Activated naive CD8-positive, alpha-beta T cell treated with anti-CD3 and anti-CD28 coated beads, Interleukin-2, amount 10 ng/mL, durations not matched to agents 7 days and 5 days (primary cell): ENCODE data around the gene CPZ. TPM values are rescaled to one million over a fixed set of nuclear protein-coding genes. Genes with fewer than 3 reads are reported as not detected.

Experiments used
- ATAC-seq: fragments of 150-1000 bp; cut with Tn5 transposase; one replicate; pipeline ENCODE4 v1.10.0; 2021; ENCODE audit warnings: low read depth, moderate library complexity
- POLR2A ChIA-PET: fragments of 350-600 bp; sonication (Branson Sonifier 250); formaldehyde crosslinking; loops from one replicate; lab custom pipeline; 2021; ENCODE audit warnings: antibody characterized with exemption; lab: Charles Lee
- DNase-seq: peaks from one replicate; pipeline ENCODE4 v3.0.0; 2021
- H3K27ac Mint-ChIP-seq: one replicate; pipeline ENCODE4 v1.8.0; 2022; ENCODE audit warnings: mild to moderate bottlenecking, mixed read lengths
- H3K27me3 Mint-ChIP-seq: one replicate; pipeline ENCODE4 v1.8.0; 2022; ENCODE audit warnings: mild to moderate bottlenecking, moderate library complexity, mixed read lengths
- H3K36me3 Mint-ChIP-seq: one replicate; pipeline ENCODE4 v1.8.0; 2021; ENCODE audit warnings: mild to moderate bottlenecking, mixed read lengths
- H3K4me1 Mint-ChIP-seq: one replicate; pipeline ENCODE4 v1.8.0; 2021; ENCODE audit warnings: mixed read lengths
- H3K4me3 Mint-ChIP-seq: one replicate; pipeline ENCODE4 v1.8.0; 2022; ENCODE audit warnings: mild to moderate bottlenecking, moderate library complexity, mixed read lengths
- H3K9me3 Mint-ChIP-seq: one replicate; pipeline ENCODE4 v1.8.0; 2021; ENCODE audit warnings: mixed read lengths
- total RNA-seq, 2 experiments: library from RNA; stranded (reverse); gene quantifications; one replicate each; pipeline ENCODE4 v1.2.3, GENCODE V29; 2021

Gene CPZ
- total RNA-seq, 2 experiments from 2014 or later = not detected

- no peak for ATAC-seq
- Mint-ChIP-seq H3K27ac (no peak overlapping the region), H3K36me3 (no peaks in the 10 kb centered on the region), H3K27me3 (peaks cover 14% of the 10 kb centered on the region), H3K9me3 (no peaks in the 10 kb centered on the region), H3K4me1 (no peaks in the 10 kb centered on the region), H3K4me3 (no peak overlapping the region)
- DNase-seq = no peak
- POLR2A ChIA-PET = no interaction called here
These were observed 4.4 kb upstream of the CPZ start for GRCh38 chr4:8588196-8588470.

GRCh38 chr4:8589336-8589735 lies 3.2 kb upstream of the CPZ start:
- Mint-ChIP-seq H3K4me3 (no peak overlapping the region), H3K27ac (no peak overlapping the region), H3K36me3 (no peaks in the 10 kb centered on the region), H3K27me3 (peaks cover 23% of the 10 kb centered on the region), H3K4me1 (no peaks in the 10 kb centered on the region), H3K9me3 (no peaks in the 10 kb centered on the region)
- POLR2A ChIA-PET = no interaction called here
- ATAC-seq = no peak
- DNase-seq = no peak

GRCh38 chr4:8589823-8590545 lies 2.6 kb upstream of the CPZ start:
- no peak for ATAC-seq
- H3K36me3 Mint-ChIP-seq = no peaks in the 10 kb centered on the region
- H3K9me3 Mint-ChIP-seq = no peaks in the 10 kb centered on the region
- POLR2A ChIA-PET = no interaction called here
- H3K27ac Mint-ChIP-seq = no peak overlapping the region
- H3K4me3 Mint-ChIP-seq = no peak overlapping the region
- H3K27me3 Mint-ChIP-seq = peaks cover 25% of the 10 kb centered on the region
- DNase-seq = no peak
- H3K4me1 Mint-ChIP-seq = no peaks in the 10 kb centered on the region

- H3K27ac Mint-ChIP-seq = no peak overlapping the region
- no peak for ATAC-seq
These were observed 2.1 kb upstream of the CPZ start for GRCh38 chr4:8590546-8590880.

GRCh38 chr4:8591114-8591513 lies 1.5 kb upstream of the CPZ start:
- Mint-ChIP-seq H3K4me3 (no peak overlapping the region), H3K36me3 (no peaks in the 10 kb centered on the region), H3K27me3 (peaks cover 25% of the 10 kb centered on the region), H3K27ac (no peak overlapping the region), H3K9me3 (no peaks in the 10 kb centered on the region), H3K4me1 (no peaks in the 10 kb centered on the region)
- DNase-seq (no peak), ATAC-seq (no peak)
- POLR2A ChIA-PET = no interaction called here

More at GRCh38 chr4:8590546-8590880, 2.1 kb upstream of the CPZ start:
- no peak overlapping the region for H3K4me3 Mint-ChIP-seq
- POLR2A ChIA-PET = no interaction called here
- H3K9me3 Mint-ChIP-seq = no peaks in the 10 kb centered on the region
- DNase-seq = no peak
- no peaks in the 10 kb centered on the region for H3K36me3 Mint-ChIP-seq
- H3K27me3 Mint-ChIP-seq = peaks cover 25% of the 10 kb centered on the region
- H3K4me1 Mint-ChIP-seq = no peaks in the 10 kb centered on the region

GRCh38 chr4:8591626-8592365 lies 769 bp upstream of the CPZ start:
- Mint-ChIP-seq H3K27me3 (peaks cover 25% of the 10 kb centered on the region), H3K4me3 (no peak overlapping the region), H3K4me1 (no peaks in the 10 kb centered on the region), H3K27ac (no peak overlapping the region), H3K36me3 (no peaks in the 10 kb centered on the region), H3K9me3 (no peaks in the 10 kb centered on the region)
- ATAC-seq = no peak
- POLR2A ChIA-PET = no interaction called here
- DNase-seq = no peak

- Mint-ChIP-seq H3K36me3 (no peaks in the 10 kb centered on the region), H3K4me1 (no peaks in the 10 kb centered on the region), H3K27me3 (peaks cover 25% of the 10 kb centered on the region), H3K27ac (no peak overlapping the region), H3K9me3 (no peaks in the 10 kb centered on the region), H3K4me3 (no peak overlapping the region)
- ATAC-seq (no peak), DNase-seq (no peak)
- POLR2A ChIA-PET = no interaction called here
These were observed 915 bp downstream of the CPZ start for GRCh38 chr4:8593264-8594096.

GRCh38 chr4:8594097-8595038 lies 1.8 kb downstream of the CPZ start:
- Mint-ChIP-seq H3K36me3 (no peaks in the 10 kb centered on the region), H3K27ac (no peak overlapping the region), H3K4me3 (no peak overlapping the region), H3K27me3 (peaks cover 25% of the 10 kb centered on the region), H3K9me3 (no peaks in the 10 kb centered on the region), H3K4me1 (no peaks in the 10 kb centered on the region)
- POLR2A ChIA-PET = no interaction called here
- DNase-seq (no peak), ATAC-seq (no peak)

- no peak overlapping the region for H3K27ac Mint-ChIP-seq
- peaks cover 25% of the 10 kb centered on the region for H3K27me3 Mint-ChIP-seq
- H3K4me3 Mint-ChIP-seq = no peak overlapping the region
- POLR2A ChIA-PET = no interaction called here
- H3K4me1 Mint-ChIP-seq = no peaks in the 10 kb centered on the region
- no peak for ATAC-seq
- no peaks in the 10 kb centered on the region for H3K9me3 Mint-ChIP-seq
- H3K36me3 Mint-ChIP-seq = no peaks in the 10 kb centered on the region
- no peak for DNase-seq
These were observed 2.9 kb downstream of the CPZ start for GRCh38 chr4:8595237-8596087.

- DNase-seq (no peak), ATAC-seq (no peak)
- no peaks in the 10 kb centered on the region for H3K4me1 Mint-ChIP-seq
- POLR2A ChIA-PET = no interaction called here
- no peaks in the 10 kb centered on the region for H3K36me3 Mint-ChIP-seq
- H3K4me3 Mint-ChIP-seq = no peak overlapping the region
- H3K9me3 Mint-ChIP-seq = no peaks in the 10 kb centered on the region
- H3K27me3 Mint-ChIP-seq = peaks cover 14% of the 10 kb centered on the region
- H3K27ac Mint-ChIP-seq = no peak overlapping the region
These were observed 4.3 kb downstream of the CPZ start for GRCh38 chr4:8596891-8597290.

- Mint-ChIP-seq H3K9me3 (no peaks in the 10 kb centered on the region), H3K27me3 (peaks cover 14% of the 10 kb centered on the region), H3K27ac (no peak overlapping the region), H3K36me3 (no peaks in the 10 kb centered on the region), H3K4me1 (no peaks in the 10 kb centered on the region), H3K4me3 (no peak overlapping the region)
- POLR2A ChIA-PET = no interaction called here
- ATAC-seq = no peak
- DNase-seq = no peak
These were observed 4.8 kb downstream of the CPZ start for GRCh38 chr4:8597319-8597718.

GRCh38 chr4:8597791-8598190 lies 5.2 kb downstream of the CPZ start:
- DNase-seq = no peak
- no peaks in the 10 kb centered on the region for H3K9me3 Mint-ChIP-seq
- POLR2A ChIA-PET = no interaction called here
- H3K36me3 Mint-ChIP-seq = no peaks in the 10 kb centered on the region
- no peak for ATAC-seq
- peaks cover 13% of the 10 kb centered on the region for H3K27me3 Mint-ChIP-seq
- H3K27ac Mint-ChIP-seq = no peak overlapping the region
- no peaks in the 10 kb centered on the region for H3K4me1 Mint-ChIP-seq
- H3K4me3 Mint-ChIP-seq = no peak overlapping the region
